ENCODE data around the gene VIPR2.

The VIPR2 gene

GRCh38 chr7:159144758-159145489 lies at the start of gene VIPR2:
VIPR2 (minus strand) TSS chr7:159144867; CDS start chr7:159144771, 96 bp downstream.
- H3K4me3 ChIP-seq (ENCODE audit: low read depth, low read length): peak within 1 kb of the TSS; percentile 46
- no peak for TF ChIP-seq CTCF (IDR thresholded peaks at IDR 0.05; ENCODE audit: control insufficient read depth, extremely low read depth, insufficient read depth)
- no peak for DNase-seq (ENCODE audit: low read depth)

- no peak overlapping the region for H3K4me3 ChIP-seq (ENCODE audit: low read depth, low read length)
- TF ChIP-seq CTCF (IDR thresholded peaks at IDR 0.05; ENCODE audit: control insufficient read depth, extremely low read depth, insufficient read depth): no peak
- DNase-seq (ENCODE audit: low read depth): no peak
Measured at GRCh38 chr7:159193543-159194090, 49.0 kb upstream of the VIPR2 start.

GRCh38 chr7:159192725-159193453 lies 48.2 kb upstream of the VIPR2 start:
- no peak overlapping the region for H3K4me3 ChIP-seq (ENCODE audit: low read depth, low read length)
- DNase-seq (ENCODE audit: low read depth): no peak
- TF ChIP-seq CTCF (IDR thresholded peaks at IDR 0.05; ENCODE audit: control insufficient read depth, extremely low read depth, insufficient read depth): no peak

- H3K4me3 ChIP-seq (ENCODE audit: low read depth, low read length): no peak overlapping the region
- no peak for TF ChIP-seq CTCF (IDR thresholded peaks at IDR 0.05; ENCODE audit: control insufficient read depth, extremely low read depth, insufficient read depth)
- no peak for DNase-seq (ENCODE audit: low read depth)
Measured at GRCh38 chr7:159192013-159192412, 47.3 kb upstream of the VIPR2 start.

- TF ChIP-seq CTCF (IDR thresholded peaks at IDR 0.05; ENCODE audit: control insufficient read depth, extremely low read depth, insufficient read depth): no peak
- no peak overlapping the region for H3K4me3 ChIP-seq (ENCODE audit: low read depth, low read length)
- no peak for DNase-seq (ENCODE audit: low read depth)
Measured at GRCh38 chr7:159191236-159191635, 46.6 kb upstream of the VIPR2 start.

GRCh38 chr7:159188011-159188410 lies 43.3 kb upstream of the VIPR2 start:
- no peak for TF ChIP-seq CTCF (IDR thresholded peaks at IDR 0.05; ENCODE audit: control insufficient read depth, extremely low read depth, insufficient read depth)
- H3K4me3 ChIP-seq (ENCODE audit: low read depth, low read length): no peak overlapping the region
- DNase-seq (ENCODE audit: low read depth): no peak
